ENCODE data around the gene UEVLD. TPM values are rescaled to one million over a fixed set of nuclear protein-coding genes. Genes with fewer than 3 reads are reported as not detected.
"Not testable (repeated sequence)": the region's sequence is repeated elsewhere in the genome, so short reads cannot be mapped to it uniquely, and the experiment has no call there.

UEVLD gene
- total RNA-seq, 3 donors from 2014 or later: 34.8 to 36.7 (median 35.3) TPM

- no peak for DNase-seq
- no peaks in the 10 kb centered on the region for H3K4me1 ChIP-seq (ENCODE audit: low read depth)
- no peaks in the 10 kb centered on the region for H3K9me3 ChIP-seq
- no peak for TF ChIP-seq CTCF (IDR thresholded peaks at IDR 0.05)
- H3K4me3 ChIP-seq: no peak within 1 kb of the TSS
- no peaks in the 10 kb centered on the region for H3K36me3 ChIP-seq (ENCODE audit: low read depth)
- intact Hi-C loops (cut with DNase I, micrococcal nuclease): no loop called here
- ATAC-seq: no peak
Observed at GRCh38 chr11:18599739-18600230, 11.3 kb upstream of the UEVLD start, which contains the start of gene MISFA. Gene MISFA (plus strand): TSS chr11:18599789. CDS start chr11:18599929, 140 bp downstream.

- DNase-seq (no peak), ATAC-seq (no peak)
- no peaks in the 10 kb centered on the region for H3K36me3 ChIP-seq (ENCODE audit: low read depth)
- H3K9me3 ChIP-seq: no peaks in the 10 kb centered on the region
- no peak overlapping the region for H3K4me3 ChIP-seq
- intact Hi-C loops (cut with DNase I, micrococcal nuclease): no loop called here
- no peak for TF ChIP-seq CTCF (IDR thresholded peaks at IDR 0.05)
- peaks cover 5% of the 10 kb centered on the region for H3K4me1 ChIP-seq (ENCODE audit: low read depth)
Observed at GRCh38 chr11:18594999-18595749, 6.6 kb upstream of the UEVLD start.

GRCh38 chr11:18594088-18594487 lies 5.6 kb upstream of the UEVLD start:
- H3K36me3 ChIP-seq (ENCODE audit: low read depth); H3K9me3 ChIP-seq; intact Hi-C loops (cut with DNase I, micrococcal nuclease); H3K4me3 ChIP-seq; ATAC-seq; DNase-seq: not testable (repeated sequence)
- H3K4me1 ChIP-seq (ENCODE audit: low read depth): peaks cover 15% of the 10 kb centered on the region

GRCh38 chr11:18590571-18590970 lies 2.0 kb upstream of the UEVLD start:
- intact Hi-C loops (cut with DNase I, micrococcal nuclease): no loop called here
- H3K4me3 ChIP-seq: no peak overlapping the region
- no peaks in the 10 kb centered on the region for H3K36me3 ChIP-seq (ENCODE audit: low read depth)
- no peaks in the 10 kb centered on the region for H3K9me3 ChIP-seq
- ATAC-seq (no peak), DNase-seq (no peak)
- peaks cover 23% of the 10 kb centered on the region for H3K4me1 ChIP-seq (ENCODE audit: low read depth)
- no peak for TF ChIP-seq CTCF (IDR thresholded peaks at IDR 0.05)

GRCh38 chr11:18581825-18582224 lies 6.7 kb downstream of the UEVLD start:
- DNase-seq (no peak), ATAC-seq (no peak)
- peaks cover 4% of the 10 kb centered on the region for H3K4me1 ChIP-seq (ENCODE audit: low read depth)
- no peak overlapping the region for H3K4me3 ChIP-seq
- no peaks in the 10 kb centered on the region for H3K36me3 ChIP-seq (ENCODE audit: low read depth)
- intact Hi-C loops (cut with DNase I, micrococcal nuclease): no loop called here
- H3K9me3 ChIP-seq: no peaks in the 10 kb centered on the region
- no peak for TF ChIP-seq CTCF (IDR thresholded peaks at IDR 0.05)

- no peak for TF ChIP-seq CTCF (IDR thresholded peaks at IDR 0.05)
- Histone ChIP-seq H3K4me1 (ENCODE audit: low read depth) (peaks cover 8% of the 10 kb centered on the region), H3K9me3 (no peaks in the 10 kb centered on the region), H3K4me3 (no peak overlapping the region), H3K36me3 (ENCODE audit: low read depth) (no peaks in the 10 kb centered on the region)
- ATAC-seq (no peak), DNase-seq (no peak)
- intact Hi-C loops (cut with DNase I, micrococcal nuclease): no loop called here
Observed at GRCh38 chr11:18580113-18580766, 8.3 kb downstream of the UEVLD start.
